HL-60 (cell line): ENCODE measurements around the gene NHP2.

ENCODE experiments used
- DNase-seq, 2 experiments: peaks; one replicate each; pipeline ENCODE4 v3.0.0-alpha.2; 2010 to 2020; ENCODE audit warnings: low read depth in 1 of 2, low spot score in 1 of 2
- H3K27ac ChIP-seq: fragments of 250-450 bp; sonication (Bioruptor Pico); replicated peaks from 2 replicates; pipeline ENCODE4 v1.5.1; 2020; ENCODE audit warnings: mild to moderate bottlenecking, moderate library complexity
- H3K27me3 ChIP-seq: fragments of 250-450 bp; sonication (Bioruptor Pico); 2 replicates; pipeline ENCODE4 v1.5.1; 2021; ENCODE audit warnings: mild to moderate bottlenecking, moderate library complexity; ENCODE audit not compliant: insufficient read depth, poor library complexity, severe bottlenecking
- H3K4me3 ChIP-seq: replicated peaks from 2 replicates; pipeline ENCODE4 v1.5.1; 2011; ENCODE audit warnings: mild to moderate bottlenecking, control low read depth, low read length; ENCODE audit not compliant: insufficient read depth
- CTCF ChIP-seq: IDR thresholded peaks from one replicate; pipeline ENCODE4 v1.5.1; 2011; ENCODE audit warnings: low read length, control low read depth, inconsistent platforms; ENCODE audit not compliant: insufficient read depth
- GABPA ChIP-seq: IDR thresholded peaks from 2 replicates; pipeline ENCODE4 v1.6.1; 2012; ENCODE audit warnings: low read depth
- POLR2AphosphoS5 ChIP-seq: IDR thresholded peaks from 2 replicates; pipeline ENCODE4 v1.6.1; 2012; ENCODE audit warnings: low read depth
- SPI1 ChIP-seq: IDR thresholded peaks from 2 replicates; pipeline ENCODE4 v1.6.1; 2012; ENCODE audit warnings: low read depth, mild to moderate bottlenecking, borderline replicate concordance
- TF ChIP-seq, protein P1 (sequence below): IDR thresholded peaks from 2 replicates; pipeline ENCODE4 v1.6.1; 2012; ENCODE audit warnings: low read depth; ENCODE audit not compliant: insufficient replicate concordance

The NHP2 gene

DNA sequence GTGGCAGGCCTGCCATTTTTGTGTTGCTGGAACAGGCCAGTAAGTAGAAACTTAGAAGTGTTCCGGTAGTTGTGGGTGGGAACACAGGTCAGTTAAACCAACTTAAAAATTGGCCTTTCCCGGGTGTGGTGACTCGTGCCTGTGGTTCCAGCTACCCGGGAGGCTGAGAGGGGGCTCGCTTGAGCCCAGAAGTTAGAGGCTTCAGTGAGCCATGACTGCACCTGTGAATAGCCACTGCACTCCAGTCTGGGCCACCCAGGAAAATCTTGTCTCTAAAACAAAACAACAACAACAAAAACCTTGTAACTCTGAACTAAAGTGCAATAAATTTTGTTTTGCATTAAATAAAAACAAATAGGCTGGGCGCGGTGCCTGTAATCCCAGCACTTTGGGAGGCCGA lies 1.4 kb upstream of the NHP2 start:
- no peak overlapping the region for H3K4me3 ChIP-seq
- no peak overlapping the region for H3K27ac ChIP-seq
- DNase-seq, result no peak
- TF ChIP-seq POLR2AphosphoS5 (no peak), SPI1 (no peak), GABPA (no peak), CTCF (no peak)
- TF ChIP-seq, protein P1, sequence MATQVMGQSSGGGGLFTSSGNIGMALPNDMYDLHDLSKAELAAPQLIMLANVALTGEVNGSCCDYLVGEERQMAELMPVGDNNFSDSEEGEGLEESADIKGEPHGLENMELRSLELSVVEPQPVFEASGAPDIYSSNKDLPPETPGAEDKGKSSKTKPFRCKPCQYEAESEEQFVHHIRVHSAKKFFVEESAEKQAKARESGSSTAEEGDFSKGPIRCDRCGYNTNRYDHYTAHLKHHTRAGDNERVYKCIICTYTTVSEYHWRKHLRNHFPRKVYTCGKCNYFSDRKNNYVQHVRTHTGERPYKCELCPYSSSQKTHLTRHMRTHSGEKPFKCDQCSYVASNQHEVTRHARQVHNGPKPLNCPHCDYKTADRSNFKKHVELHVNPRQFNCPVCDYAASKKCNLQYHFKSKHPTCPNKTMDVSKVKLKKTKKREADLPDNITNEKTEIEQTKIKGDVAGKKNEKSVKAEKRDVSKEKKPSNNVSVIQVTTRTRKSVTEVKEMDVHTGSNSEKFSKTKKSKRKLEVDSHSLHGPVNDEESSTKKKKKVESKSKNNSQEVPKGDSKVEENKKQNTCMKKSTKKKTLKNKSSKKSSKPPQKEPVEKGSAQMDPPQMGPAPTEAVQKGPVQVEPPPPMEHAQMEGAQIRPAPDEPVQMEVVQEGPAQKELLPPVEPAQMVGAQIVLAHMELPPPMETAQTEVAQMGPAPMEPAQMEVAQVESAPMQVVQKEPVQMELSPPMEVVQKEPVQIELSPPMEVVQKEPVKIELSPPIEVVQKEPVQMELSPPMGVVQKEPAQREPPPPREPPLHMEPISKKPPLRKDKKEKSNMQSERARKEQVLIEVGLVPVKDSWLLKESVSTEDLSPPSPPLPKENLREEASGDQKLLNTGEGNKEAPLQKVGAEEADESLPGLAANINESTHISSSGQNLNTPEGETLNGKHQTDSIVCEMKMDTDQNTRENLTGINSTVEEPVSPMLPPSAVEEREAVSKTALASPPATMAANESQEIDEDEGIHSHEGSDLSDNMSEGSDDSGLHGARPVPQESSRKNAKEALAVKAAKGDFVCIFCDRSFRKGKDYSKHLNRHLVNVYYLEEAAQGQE, result no peak
- H3K27me3 ChIP-seq, result no peaks in the 10 kb centered on the region

GRCh38 chr5:178152491-178153444 lies 917 bp downstream of the NHP2 start:
- Histone ChIP-seq H3K4me3 (peak overlapping the region; percentile 90), H3K27ac (peak overlapping the region; percentile 60)
- no peak for DNase-seq

More at GRCh38 chr5:178152491-178153444, 917 bp downstream of the NHP2 start:
- H3K27me3 ChIP-seq, result no peaks in the 10 kb centered on the region
- no peak for TF ChIP-seq SPI1
- TF ChIP-seq, protein P1, result no peak
- no peak for TF ChIP-seq GABPA
- no peak for TF ChIP-seq POLR2AphosphoS5
- TF ChIP-seq CTCF, result no peak
